22Rv1 (cell line): ENCODE results near the gene LRRN4.

ENCODE experiments used
- H3K27ac ChIP-seq: fragments of 450-650 bp; 2 replicates; pipeline ENCODE4 v1.5.1; 2017
- ZFX ChIP-seq: fragments of 450-650 bp; IDR thresholded peaks from 2 replicates; pipeline ENCODE4 v1.6.1; 2017; ENCODE audit warnings: antibody characterized with exemption, borderline replicate concordance
- TF ChIP-seq, protein P1 (sequence below): fragments of 450-650 bp; IDR thresholded peaks from 2 replicates; pipeline ENCODE4 v1.5.1; 2017; ENCODE audit warnings: mild to moderate bottlenecking

LRRN4 gene

DNA sequence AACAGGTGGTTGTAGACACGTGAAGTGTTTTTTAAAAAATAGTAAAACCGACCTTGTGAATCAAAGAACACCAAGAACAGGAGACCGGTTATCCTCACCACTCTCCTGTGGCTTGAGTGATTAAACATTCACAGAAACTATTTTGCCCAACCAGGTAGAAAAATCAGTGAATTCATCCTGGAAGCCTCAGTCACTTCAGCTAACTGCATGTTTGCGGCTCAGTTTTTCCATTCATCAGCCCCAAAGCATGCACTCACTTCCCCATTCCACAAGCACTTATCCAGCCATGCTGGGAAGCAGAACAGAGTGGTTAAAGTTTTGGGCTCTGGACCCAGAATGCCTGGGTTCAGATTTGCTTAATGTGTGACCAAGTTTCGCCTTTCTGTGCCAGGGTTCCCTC, 2.4 kb downstream of the LRRN4 start:
- no peak overlapping the region for H3K27ac ChIP-seq
- no peak for TF ChIP-seq ZFX
- TF ChIP-seq, protein P1, sequence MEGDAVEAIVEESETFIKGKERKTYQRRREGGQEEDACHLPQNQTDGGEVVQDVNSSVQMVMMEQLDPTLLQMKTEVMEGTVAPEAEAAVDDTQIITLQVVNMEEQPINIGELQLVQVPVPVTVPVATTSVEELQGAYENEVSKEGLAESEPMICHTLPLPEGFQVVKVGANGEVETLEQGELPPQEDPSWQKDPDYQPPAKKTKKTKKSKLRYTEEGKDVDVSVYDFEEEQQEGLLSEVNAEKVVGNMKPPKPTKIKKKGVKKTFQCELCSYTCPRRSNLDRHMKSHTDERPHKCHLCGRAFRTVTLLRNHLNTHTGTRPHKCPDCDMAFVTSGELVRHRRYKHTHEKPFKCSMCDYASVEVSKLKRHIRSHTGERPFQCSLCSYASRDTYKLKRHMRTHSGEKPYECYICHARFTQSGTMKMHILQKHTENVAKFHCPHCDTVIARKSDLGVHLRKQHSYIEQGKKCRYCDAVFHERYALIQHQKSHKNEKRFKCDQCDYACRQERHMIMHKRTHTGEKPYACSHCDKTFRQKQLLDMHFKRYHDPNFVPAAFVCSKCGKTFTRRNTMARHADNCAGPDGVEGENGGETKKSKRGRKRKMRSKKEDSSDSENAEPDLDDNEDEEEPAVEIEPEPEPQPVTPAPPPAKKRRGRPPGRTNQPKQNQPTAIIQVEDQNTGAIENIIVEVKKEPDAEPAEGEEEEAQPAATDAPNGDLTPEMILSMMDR: no peak

GRCh38 chr20:6048391-6048790, 5.5 kb downstream of the LRRN4 start:
- no peak overlapping the region for H3K27ac ChIP-seq
- TF ChIP-seq, protein P1: no peak
- TF ChIP-seq ZFX: no peak

GRCh38 chr20:6046432-6046831, 7.4 kb downstream of the LRRN4 start:
- TF ChIP-seq, protein P1: no peak
- TF ChIP-seq ZFX: no peak
- H3K27ac ChIP-seq: no peak overlapping the region

DNA sequence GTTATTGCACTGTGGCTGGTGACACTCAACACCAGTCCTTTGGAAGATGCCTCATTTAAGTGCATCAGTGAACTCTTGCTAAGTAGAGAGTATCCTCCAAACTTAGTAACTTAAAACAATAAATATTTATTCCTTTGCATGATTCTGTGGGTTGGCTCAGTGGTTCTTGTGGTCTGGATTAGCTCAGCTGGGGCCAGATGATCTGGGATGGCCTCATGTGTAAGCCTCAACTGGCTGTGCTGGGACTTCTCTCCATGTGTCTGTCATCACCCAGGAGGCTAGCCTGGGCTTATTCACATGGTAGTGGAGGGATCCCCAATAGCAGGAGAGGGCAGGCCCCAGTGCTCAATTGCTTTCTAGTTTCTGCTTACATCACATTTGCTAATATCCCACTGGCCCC, 8.3 kb downstream of the LRRN4 start:
- H3K27ac ChIP-seq: no peak overlapping the region
- TF ChIP-seq, protein P1: no peak
- no peak for TF ChIP-seq ZFX

GRCh38 chr20:6044115-6044514, 9.7 kb downstream of the LRRN4 start:
- H3K27ac ChIP-seq: no peak overlapping the region
- TF ChIP-seq, protein P1: no peak
- TF ChIP-seq ZFX: no peak

DNA sequence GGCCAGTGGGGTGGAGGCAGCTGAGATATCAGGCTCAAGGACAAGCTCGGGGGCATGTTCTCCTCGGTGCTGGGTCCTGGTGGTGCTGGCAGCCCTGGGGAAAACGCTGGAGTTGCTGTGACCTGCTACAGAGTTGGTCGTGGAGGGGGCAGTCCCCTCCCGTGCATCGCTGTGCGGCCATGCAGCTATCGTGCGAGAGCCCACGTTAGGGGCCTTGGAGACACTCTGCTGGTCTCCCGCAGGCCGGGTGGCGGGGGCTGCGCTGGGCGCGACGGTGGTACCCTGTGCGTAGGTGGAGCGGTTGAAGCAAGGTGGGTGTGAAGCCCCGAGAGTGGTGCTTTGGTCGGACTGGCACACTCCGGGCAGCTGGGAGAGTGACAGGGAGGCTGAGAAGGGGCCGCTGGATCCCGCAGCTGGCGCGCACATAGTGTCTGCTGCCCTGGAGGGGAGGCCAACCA, 12.0 kb downstream of the LRRN4 start:
- H3K27ac ChIP-seq: no peak overlapping the region
- TF ChIP-seq ZFX: no peak
- TF ChIP-seq, protein P1: no peak

GRCh38 chr20:6040958-6041807, 12.7 kb downstream of the LRRN4 start:
- H3K27ac ChIP-seq: no peak overlapping the region
- TF ChIP-seq ZFX: no peak
- TF ChIP-seq, protein P1: no peak
